ENCODE results near the gene BLCAP.

DNA sequence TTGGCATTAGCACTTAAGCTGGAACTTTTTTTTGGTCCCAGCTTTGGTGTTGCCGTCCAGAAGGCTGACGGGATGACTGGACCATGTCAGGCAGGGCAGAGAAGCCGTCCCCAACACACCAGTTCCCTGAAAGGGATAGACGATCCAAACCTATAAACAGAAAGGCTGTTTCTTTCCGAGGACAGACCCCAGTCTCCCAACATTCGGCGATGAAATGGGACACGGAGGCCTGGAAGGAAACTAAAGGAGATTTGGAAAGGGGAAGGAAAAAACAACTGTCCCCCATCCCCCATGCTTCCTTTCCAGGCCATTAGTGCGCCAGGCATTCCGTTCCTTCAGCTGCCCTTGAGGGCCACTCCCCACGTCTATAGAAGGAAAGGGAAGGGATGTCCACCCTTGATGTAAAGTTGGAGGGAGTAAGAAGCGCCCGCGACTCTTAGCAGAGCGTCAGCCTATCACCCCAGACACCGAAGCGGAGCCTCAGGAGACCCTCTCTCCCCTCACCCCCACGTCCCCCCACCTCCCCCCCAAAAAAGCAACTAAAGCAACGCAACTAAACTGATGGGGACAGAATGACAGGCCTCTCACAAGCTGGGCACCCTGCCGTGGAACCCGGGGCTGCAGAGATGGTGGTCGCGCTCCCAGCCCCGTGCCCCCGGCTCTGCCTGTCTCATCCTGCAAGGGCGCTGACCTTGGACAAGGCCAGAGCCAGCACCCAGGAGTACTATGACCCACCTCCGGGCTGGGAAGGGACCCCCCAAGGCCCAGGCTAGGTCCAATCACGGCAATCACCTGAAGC, 638 bp downstream of the BLCAP start:
- TF ChIP-seq, protein P1, sequence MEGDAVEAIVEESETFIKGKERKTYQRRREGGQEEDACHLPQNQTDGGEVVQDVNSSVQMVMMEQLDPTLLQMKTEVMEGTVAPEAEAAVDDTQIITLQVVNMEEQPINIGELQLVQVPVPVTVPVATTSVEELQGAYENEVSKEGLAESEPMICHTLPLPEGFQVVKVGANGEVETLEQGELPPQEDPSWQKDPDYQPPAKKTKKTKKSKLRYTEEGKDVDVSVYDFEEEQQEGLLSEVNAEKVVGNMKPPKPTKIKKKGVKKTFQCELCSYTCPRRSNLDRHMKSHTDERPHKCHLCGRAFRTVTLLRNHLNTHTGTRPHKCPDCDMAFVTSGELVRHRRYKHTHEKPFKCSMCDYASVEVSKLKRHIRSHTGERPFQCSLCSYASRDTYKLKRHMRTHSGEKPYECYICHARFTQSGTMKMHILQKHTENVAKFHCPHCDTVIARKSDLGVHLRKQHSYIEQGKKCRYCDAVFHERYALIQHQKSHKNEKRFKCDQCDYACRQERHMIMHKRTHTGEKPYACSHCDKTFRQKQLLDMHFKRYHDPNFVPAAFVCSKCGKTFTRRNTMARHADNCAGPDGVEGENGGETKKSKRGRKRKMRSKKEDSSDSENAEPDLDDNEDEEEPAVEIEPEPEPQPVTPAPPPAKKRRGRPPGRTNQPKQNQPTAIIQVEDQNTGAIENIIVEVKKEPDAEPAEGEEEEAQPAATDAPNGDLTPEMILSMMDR (IDR thresholded peaks at IDR 0.05; ENCODE audit: insufficient read depth, low read depth, low read length): no peak
- no peak for TF ChIP-seq EZH2 (IDR thresholded peaks at IDR 0.05; ENCODE audit: insufficient read depth, low read length)

All from astrocyte (in vitro differentiated cells and primary cell).